ENCODE results near the gene POLR2A.

POLR2A gene

GRCh38 chr17:7484067-7484918 is at the start of gene POLR2A:
POLR2A (plus strand) TSS chr17:7484366.
- peak; percentile 97 for DNase-seq

- peak; percentile 37 for DNase-seq
These were observed 48.2 kb upstream of the POLR2A start for GRCh38 chr17:7435676-7436555.

- DNase-seq = peak; percentile 77
These were observed 47.4 kb upstream of the POLR2A start for GRCh38 chr17:7436556-7437368.

GRCh38 chr17:7437369-7437863 is 46.8 kb upstream of the POLR2A start:
- DNase-seq = no peak

- no peak for DNase-seq
These were observed 46.1 kb upstream of the POLR2A start for GRCh38 chr17:7437950-7438614.

GRCh38 chr17:7438656-7439460 is 45.3 kb upstream of the POLR2A start:
- no peak for DNase-seq

GRCh38 chr17:7439462-7440112 is 44.6 kb upstream of the POLR2A start, which contains the start of gene FGF11:
FGF11 (plus strand) TSS chr17:7439512; CDS start chr17:7439621, 109 bp downstream.
- DNase-seq = no peak

DNA sequence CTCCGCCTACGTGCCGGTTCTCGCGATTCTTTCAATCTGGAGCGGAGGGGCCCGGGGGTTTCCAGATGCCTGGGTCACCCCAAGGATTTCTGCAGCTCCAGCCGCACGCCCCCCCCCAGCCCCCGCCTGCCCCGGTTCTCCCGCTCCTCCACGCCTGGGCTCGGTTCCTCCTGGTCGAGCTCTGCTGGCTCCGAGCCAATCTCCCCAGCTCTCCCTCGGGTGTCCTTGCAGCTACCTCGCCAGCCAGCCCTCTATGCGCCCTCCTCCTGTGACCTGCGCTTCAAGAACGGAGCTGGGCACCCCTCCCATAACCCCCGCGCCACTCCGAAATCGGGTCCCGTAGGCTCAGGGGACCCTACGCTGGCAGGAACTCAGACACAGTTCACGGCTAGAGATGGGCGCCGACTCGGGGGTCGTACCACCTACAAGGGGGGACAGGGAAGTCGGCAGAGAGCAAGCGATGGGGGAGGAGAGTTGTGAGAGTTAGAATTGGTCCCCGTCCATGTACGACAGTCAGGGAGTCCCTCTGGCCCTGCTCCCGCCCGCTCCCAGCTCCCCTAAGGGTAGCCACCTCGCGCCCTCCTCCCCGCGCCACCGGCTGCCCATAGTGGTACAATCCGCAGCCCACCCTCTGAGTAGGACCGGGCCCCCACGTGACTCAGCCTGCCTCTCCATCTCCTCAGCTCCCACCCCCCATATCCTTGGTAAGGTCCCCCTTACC is 43.9 kb upstream of the POLR2A start:
- DNase-seq = peak; percentile 61

GRCh38 chr17:7440834-7441195 is 43.4 kb upstream of the POLR2A start:
- DNase-seq = no peak

GRCh38 chr17:7441266-7441665 is 42.9 kb upstream of the POLR2A start:
- DNase-seq = no peak

DNA sequence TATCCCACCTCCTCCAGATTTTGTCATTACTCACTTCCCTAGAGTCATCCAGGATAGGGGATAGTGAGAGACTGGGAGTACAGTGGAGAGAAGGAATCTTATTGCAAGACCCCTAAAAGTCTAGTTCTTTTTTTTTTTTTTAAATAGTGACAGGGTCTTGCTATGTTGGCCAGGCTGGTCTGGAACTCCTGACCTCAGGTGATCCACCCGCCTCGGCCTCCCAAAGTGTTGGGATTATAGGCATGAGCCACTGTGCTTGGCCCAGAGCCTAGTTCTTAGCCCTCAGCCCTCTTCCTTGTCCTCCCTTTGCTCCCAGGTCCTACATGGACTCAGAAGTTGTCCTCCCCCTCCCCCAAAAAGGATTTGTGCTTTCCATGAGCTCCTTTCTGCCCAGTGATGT is 42.0 kb upstream of the POLR2A start:
- DNase-seq = no peak

DNA sequence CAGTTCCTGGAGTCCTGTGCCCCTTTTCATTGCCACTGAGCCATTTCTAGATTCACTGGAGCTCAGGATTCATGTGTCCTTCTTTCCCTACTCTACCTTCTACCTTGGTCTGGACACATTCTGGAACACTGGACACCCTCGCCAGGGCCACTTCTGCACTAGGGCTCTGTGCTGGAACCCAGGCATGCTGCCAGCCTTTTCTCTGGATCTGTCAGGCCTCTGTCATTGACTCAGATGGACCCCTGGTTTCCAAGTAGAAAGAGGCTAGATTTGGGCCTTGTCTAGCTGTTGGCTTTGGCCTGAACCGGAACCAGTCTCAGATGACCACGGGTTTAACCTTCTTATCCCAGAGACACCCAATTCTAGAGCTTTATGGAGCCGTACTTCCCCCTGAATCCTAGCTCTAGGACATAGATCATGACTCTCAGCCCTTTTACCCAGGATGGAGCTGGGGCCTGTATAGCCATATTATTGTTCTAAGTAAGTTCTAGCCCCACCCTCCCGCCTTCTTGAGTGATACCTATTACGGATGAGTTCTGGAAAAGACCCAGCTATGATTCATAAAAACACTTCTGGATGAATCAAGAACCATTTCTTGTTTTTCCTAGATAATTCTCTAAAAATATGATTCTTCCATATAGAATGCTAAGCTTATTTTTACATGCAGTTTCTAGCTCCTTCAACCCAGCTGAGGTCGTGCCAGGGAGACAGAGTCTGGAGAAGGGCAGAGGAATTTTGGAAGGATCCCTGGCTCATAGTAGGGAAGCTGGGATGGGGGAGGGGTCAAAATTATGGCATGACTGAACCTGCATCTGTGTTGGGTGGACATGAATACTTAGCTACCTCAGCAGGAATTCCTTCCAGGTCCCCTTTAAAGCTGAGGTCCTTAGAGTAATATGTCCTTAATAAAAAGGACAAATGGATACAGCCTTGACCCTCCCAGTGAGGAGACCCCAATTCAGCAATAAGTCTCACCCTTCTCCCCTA is 40.4 kb upstream of the POLR2A start:
- no peak for DNase-seq

DNA sequence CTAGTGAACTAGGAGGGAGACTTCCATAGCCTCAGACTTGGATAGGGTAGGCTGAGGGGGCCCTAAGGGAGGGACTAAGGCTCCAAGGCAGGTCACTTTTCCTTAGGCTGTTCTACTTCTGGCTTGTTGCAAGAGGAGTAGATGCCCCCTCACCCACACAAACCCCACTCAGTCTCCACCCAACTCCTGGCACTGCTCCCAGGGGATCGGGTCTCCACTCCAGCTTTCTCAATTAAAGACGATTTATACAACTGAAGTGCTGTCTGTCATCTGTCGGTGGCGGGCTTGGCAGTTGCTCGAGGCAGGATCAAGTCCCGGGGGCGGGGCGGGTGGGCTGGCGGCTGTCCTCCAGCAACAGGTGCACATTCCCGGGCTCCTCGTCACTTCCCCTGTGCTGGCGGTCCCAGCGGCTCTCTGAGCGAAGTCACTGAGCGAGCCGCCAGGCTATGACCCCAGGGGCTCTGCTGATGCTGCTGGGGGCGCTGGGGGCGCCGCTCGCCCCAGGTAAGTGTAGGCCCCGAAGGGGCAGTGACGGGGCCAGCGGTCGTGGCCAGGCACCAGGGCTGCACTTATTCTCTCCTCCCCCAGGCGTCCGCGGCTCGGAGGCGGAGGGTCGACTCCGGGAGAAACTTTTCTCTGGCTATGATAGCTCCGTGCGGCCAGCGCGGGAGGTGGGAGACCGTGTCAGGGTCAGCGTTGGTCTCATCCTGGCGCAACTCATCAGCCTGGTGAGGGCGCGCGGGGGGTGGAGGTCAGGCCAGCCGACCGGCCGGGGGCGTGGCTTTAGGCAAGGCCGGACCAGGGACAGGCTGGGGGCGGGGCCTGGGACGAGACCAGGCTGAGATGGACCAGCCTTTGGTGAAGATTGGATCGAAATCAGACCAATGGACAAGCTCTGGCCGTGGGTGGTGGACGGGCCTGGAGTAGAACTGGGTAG is 39.2 kb upstream of the POLR2A start, which contains the start of gene CHRNB1:
Gene CHRNB1, plus strand, starts transcription at position 380 of the 937 bp plus-strand sequence. Its CDS starts 67 bp downstream, at position 447.
- DNase-seq = peak; percentile 78

DNA sequence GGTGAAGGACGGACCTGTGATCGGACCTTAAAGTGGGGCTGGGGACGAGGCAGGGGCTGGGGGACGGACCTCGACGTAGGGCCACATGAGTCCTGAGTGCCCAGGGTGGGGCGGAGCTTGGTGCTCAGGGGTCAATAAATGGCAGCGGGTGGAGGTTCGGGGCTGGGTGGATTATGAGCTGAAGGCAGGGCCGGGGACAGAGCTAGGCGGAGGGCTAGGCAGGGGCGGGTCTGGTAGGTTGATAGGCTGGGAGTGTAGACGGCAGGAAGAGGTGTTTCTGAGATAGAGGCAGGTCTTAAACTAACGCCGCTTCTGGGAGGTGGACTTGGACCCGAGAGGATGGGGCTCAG is 38.6 kb upstream of the POLR2A start:
- DNase-seq = no peak

- DNase-seq = no peak
These were observed 35.7 kb upstream of the POLR2A start for GRCh38 chr17:7448461-7448860.

DNA sequence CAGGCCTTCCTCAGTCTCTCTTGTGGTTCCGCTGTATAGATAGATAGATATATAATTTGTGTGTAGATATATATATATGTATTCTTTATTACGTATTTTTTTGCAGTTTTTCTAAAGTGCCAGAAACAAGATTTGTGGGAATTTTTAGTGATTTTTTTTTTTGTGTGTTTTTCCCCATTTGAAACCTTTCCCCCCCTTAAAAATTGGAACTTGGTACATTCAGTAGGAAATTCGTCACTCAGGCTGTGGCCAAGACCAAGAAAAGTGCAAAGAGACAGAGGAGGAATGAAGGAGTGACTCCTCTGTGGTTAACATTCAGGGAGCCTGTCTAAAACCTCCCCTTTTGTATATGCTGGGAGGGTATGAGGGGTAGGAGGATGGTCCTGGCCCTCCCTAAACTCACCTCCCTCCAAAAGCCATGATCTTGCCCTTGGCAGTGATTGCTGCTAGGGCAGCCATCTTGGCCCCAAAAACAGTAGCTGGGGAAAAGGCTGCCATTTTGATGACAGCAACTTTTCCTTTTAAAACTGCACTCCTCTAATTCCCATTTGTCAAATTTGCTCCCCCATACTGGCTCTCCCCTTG is 24.1 kb upstream of the POLR2A start:
- DNase-seq = no peak

Data from NCI-H2171 treated with DMSO at 0.1 percent for 48 hours (cell line).